ENCODE data around the gene PTPRN2.

- TF ChIP-seq CTCF (IDR thresholded peaks at IDR 0.05 in 2 of 3, conservative IDR thresholded peaks at IDR 0.05 in 1 of 3; ENCODE audit: borderline replicate concordance in 1 of 3, insufficient read depth in 1 of 3, low read depth in 2 of 3, low read length in 2 of 3), result no peak
- TF ChIP-seq POLR2AphosphoS5 (IDR thresholded peaks at IDR 0.05; ENCODE audit: low read depth, low read length), result no peak
- no peak for TF ChIP-seq REST (IDR thresholded peaks at IDR 0.05; ENCODE audit: low read depth)
- no peak for TF ChIP-seq CEBPB (IDR thresholded peaks at IDR 0.05; ENCODE audit: low read depth)
- TF ChIP-seq EZH2 (IDR thresholded peaks at IDR 0.05), result no peak
- no peak for TF ChIP-seq YY1 (IDR thresholded peaks at IDR 0.05; ENCODE audit: extremely low read depth, insufficient replicate concordance, low read depth, low read length)
- no peak for TF ChIP-seq POLR2A (IDR thresholded peaks at IDR 0.05; ENCODE audit: borderline replicate concordance, extremely low read depth, insufficient read depth, insufficient read length)
- no peak for TF ChIP-seq SP1 (IDR thresholded peaks at IDR 0.05; ENCODE audit: low read depth)
These were observed 590.6 kb downstream of the PTPRN2 start for GRCh38 chr7:157997080-157997440.
